NCI-H2227 (cell line): ENCODE data around the gene ITPR3.
A peak's percentile ranks its signal among the peaks of the same experiment; 100 is the strongest.

Experiments
- DNase-seq: peaks from one replicate; lab custom pipeline; 2025; ENCODE audit not compliant: unreplicated experiment; lab: John Stamatoyannopoulos, UW

Gene ITPR3

GRCh38 chr6:33664506-33665057 is 43.5 kb downstream of the ITPR3 start:
- no peak for DNase-seq

GRCh38 chr6:33665957-33666356 is 44.8 kb downstream of the ITPR3 start:
- no peak for DNase-seq

GRCh38 chr6:33667072-33667471 is 46.0 kb downstream of the ITPR3 start:
- no peak for DNase-seq

GRCh38 chr6:33667776-33668175 is 46.7 kb downstream of the ITPR3 start:
- no peak for DNase-seq

GRCh38 chr6:33668328-33668727 is 47.2 kb downstream of the ITPR3 start:
- DNase-seq, result no peak

GRCh38 chr6:33668914-33669313 is 47.8 kb downstream of the ITPR3 start:
- DNase-seq, result no peak

GRCh38 chr6:33670086-33670660 is 49.1 kb downstream of the ITPR3 start:
- no peak for DNase-seq

- no peak for DNase-seq
These were observed 50.0 kb downstream of the ITPR3 start for GRCh38 chr6:33670971-33671743.

- DNase-seq, result no peak
These were observed 50.6 kb downstream of the ITPR3 start for GRCh38 chr6:33671744-33672072.

GRCh38 chr6:33672808-33673207 is 51.7 kb downstream of the ITPR3 start:
- no peak for DNase-seq

- DNase-seq, result no peak
These were observed 52.7 kb downstream of the ITPR3 start for GRCh38 chr6:33673851-33674250.

GRCh38 chr6:33675968-33676367 is 54.8 kb downstream of the ITPR3 start:
- DNase-seq, result no peak

GRCh38 chr6:33676416-33677142 is 55.5 kb downstream of the ITPR3 start:
- DNase-seq, result no peak

- DNase-seq, result no peak
These were observed 56.1 kb downstream of the ITPR3 start for GRCh38 chr6:33677143-33677660.

GRCh38 chr6:33677689-33678088 is 56.6 kb downstream of the ITPR3 start:
- DNase-seq, result no peak

- no peak for DNase-seq
These were observed 57.3 kb downstream of the ITPR3 start for GRCh38 chr6:33678233-33678931.

- DNase-seq, result no peak
These were observed 57.9 kb downstream of the ITPR3 start for GRCh38 chr6:33678932-33679490.

GRCh38 chr6:33679761-33680160 is 58.6 kb downstream of the ITPR3 start:
- no peak for DNase-seq

GRCh38 chr6:33682341-33682740 is 61.2 kb downstream of the ITPR3 start:
- DNase-seq, result no peak

GRCh38 chr6:33683051-33683571 is 62.0 kb downstream of the ITPR3 start:
- peak; percentile 9 for DNase-seq
